Pancreas (tissue), 10 donors: ENCODE results near the gene AGK. TPM values are rescaled to one million over a fixed set of nuclear protein-coding genes. Genes with fewer than 3 reads are reported as not detected.

ENCODE experiments used
- ATAC-seq, 4 donors: fragments of 200-7000 bp; cut with Tn5 transposase; one replicate each; pipeline versions ENCODE4 v1.8.0 to v1.9.1; 2020; ENCODE audit warnings: mild to moderate bottlenecking in 4 of 4, moderate library complexity in 4 of 4
- DNase-seq, 6 donors: peaks; one replicate each; pipeline ENCODE4 v3.0.0-alpha.2; 2020
- FAIRE-seq: peaks from 2 replicates; lab custom pipeline; 2012; peaks lifted over from hg19 to GRCh38; lab: Jason Lieb, UNC
- H3K27ac ChIP-seq, 4 donors: fragments of 200-600 bp; sonication (generic); 1 replicate in 3 of 4; 2 replicates in 1 of 4; pipeline versions ENCODE4 v1.5.0 to v1.8.0; 2020
- H3K27me3 ChIP-seq, 4 donors: fragments of 200-600 bp; one replicate each; pipeline ENCODE4 v1.8.0; 2021
- H3K36me3 ChIP-seq, 3 donors: fragments of 200-600 bp; sonication (generic) in 1 of 3; one replicate each; pipeline versions ENCODE4 v1.5.0 to v1.8.0; 2020 to 2021
- H3K4me1 ChIP-seq, 3 donors: fragments of 200-600 bp; one replicate each; pipeline ENCODE4 v1.8.0; 2021
- H3K4me3 ChIP-seq, 4 donors: fragments of 200-600 bp; sonication (generic) in 2 of 4; one replicate each; pipeline versions ENCODE4 v1.5.0 to v1.8.0; 2020 to 2021
- H3K9me3 ChIP-seq, 4 donors: fragments of 200-600 bp; one replicate each; pipeline ENCODE4 v1.8.0; 2021
- CTCF ChIP-seq, 4 donors: fragments of 200-600 bp; sonication (generic) in 3 of 4; IDR thresholded peaks; one replicate each; pipeline versions ENCODE4 v1.5.0 to v1.8.0; 2021; ENCODE audit warnings: antibody characterized with exemption in 4 of 4
- WGBS, 2 donors: extraction: QIAGEN DNeasy Blood & Tissue Kit; methylation state at CpG; one replicate each; pipeline ENCODE4 v1.1.7; 2013; 5-methylcytosine and 5-hydroxymethylcytosine counted together
- intact Hi-C, 3 donors: fragments of 100-400 bp; cut with DNase I; formaldehyde crosslinking; loops; one replicate each; pipeline versions ENCODE4 v1.11.1 to v1.14.2; 2022
- polyA plus RNA-seq, 2 donors: library from polyadenylated mRNA; stranded (reverse); fragments of 200-250 nt; gene quantifications; one replicate each; pipeline ENCODE4 v1.2.3, GENCODE V29; 2013
- total RNA-seq, 6 donors: library from RNA; stranded (reverse); fragmentation: NEBNext Ultra II Directional in 4 of 6; extraction: Animal tissue kit (Norgen Biotek cat#: 25700) in 4 of 6; gene quantifications; one replicate each; pipeline versions ENCODE4 v1.2.1 to v1.2.4, GENCODE V29; 2021 to 2023
- donor health status: healthy with polysubstance abuse.
- donor health status: DM: no; HTN: no; CAD: no; lungs with moderate emphysema.
- donor health status: DM: no; HTN: no; CAD: no.
- donor health status: control.
- donor health status: control.
- donor health status: Bipolar disorder and iron deficiency.
- donor health status: DM: yes; HTN: yes; CAD: no.
- donor health status: DM: no; HTN: no; CAD: no.
- donor health status: DM: no; HTN: no; CAD: no.
- donor health status: DM: yes; HTN: yes; CAD: no.

The AGK gene
- total and polyA plus RNA-seq, 8 donors = 5.6 to 13.6 (median 10.0) TPM

GRCh38 chr7:141559961-141560360 is 8.8 kb downstream of the AGK start:
- intact Hi-C loops = no loop called here
- FAIRE-seq (no peak), DNase-seq (no peak), ATAC-seq (no peak)
- Histone ChIP-seq H3K4me1 (no peaks in the 10 kb centered on the region), H3K27me3 (no peaks in the 10 kb centered on the region), H3K9me3 (no peaks in the 10 kb centered on the region), H3K4me3 (no peak overlapping the region), H3K27ac (no peak overlapping the region), H3K36me3 (no peaks in the 10 kb centered on the region)
- WGBS, 2 donors = 78 to 83% methylated on average over 1 of the region's 1 CpG
- TF ChIP-seq CTCF (IDR thresholded peaks at IDR 0.05) = no peak

- Histone ChIP-seq H3K27me3 (no peaks in the 10 kb centered on the region), H3K4me3 (no peak overlapping the region), H3K27ac (no peak overlapping the region), H3K4me1 (no peaks in the 10 kb centered on the region), H3K36me3 (no peaks in the 10 kb centered on the region), H3K9me3 (no peaks in the 10 kb centered on the region)
- FAIRE-seq (no peak), DNase-seq (no peak), ATAC-seq (no peak)
- 94 to 96% methylated on average over 5 of the region's 5 CpGs for WGBS, 2 donors
- intact Hi-C loops = no loop called here
- TF ChIP-seq CTCF (IDR thresholded peaks at IDR 0.05) = no peak
Observed at GRCh38 chr7:141562036-141562435, 10.8 kb downstream of the AGK start.

- DNase-seq (no peak), FAIRE-seq (no peak), ATAC-seq (no peak)
- 95 to 99% methylated on average over 5 of the region's 5 CpGs for WGBS, 2 donors
- Histone ChIP-seq H3K27ac (no peak overlapping the region), H3K27me3 (no peaks in the 10 kb centered on the region), H3K4me1 (no peaks in the 10 kb centered on the region), H3K36me3 (no peaks in the 10 kb centered on the region), H3K4me3 (no peak overlapping the region), H3K9me3 (no peaks in the 10 kb centered on the region)
- intact Hi-C loops = no loop called here
- TF ChIP-seq CTCF (IDR thresholded peaks at IDR 0.05) = no peak
Observed at GRCh38 chr7:141562543-141562942, 11.3 kb downstream of the AGK start.

- no peak for TF ChIP-seq CTCF (IDR thresholded peaks at IDR 0.05)
Observed at GRCh38 chr7:141562972-141563371, 11.8 kb downstream of the AGK start.

GRCh38 chr7:141563956-141564623 is 12.9 kb downstream of the AGK start:
- no peak for TF ChIP-seq CTCF (IDR thresholded peaks at IDR 0.05)
- H3K4me1 ChIP-seq = no peaks in the 10 kb centered on the region
- no peak for FAIRE-seq
- no peaks in the 10 kb centered on the region for H3K36me3 ChIP-seq
- H3K4me3 ChIP-seq = no peak overlapping the region
- no peak for DNase-seq
- intact Hi-C loops = no loop called here
- H3K27ac ChIP-seq = no peak overlapping the region
- 93 to 98% methylated on average over 2 of the region's 2 CpGs for WGBS, 2 donors
- no peak for ATAC-seq
- no peaks in the 10 kb centered on the region for H3K27me3 ChIP-seq
- H3K9me3 ChIP-seq = no peaks in the 10 kb centered on the region

More at GRCh38 chr7:141562972-141563371, 11.8 kb downstream of the AGK start:
- H3K4me1 ChIP-seq = no peaks in the 10 kb centered on the region
- no peaks in the 10 kb centered on the region for H3K9me3 ChIP-seq
- ATAC-seq = no peak
- H3K27ac ChIP-seq = no peak overlapping the region
- 91 to 97% methylated on average over 2 of the region's 2 CpGs for WGBS, 2 donors
- no peaks in the 10 kb centered on the region for H3K27me3 ChIP-seq
- no peak overlapping the region for H3K4me3 ChIP-seq
- no peak for FAIRE-seq
- intact Hi-C loops = no loop called here
- DNase-seq = no peak
- H3K36me3 ChIP-seq = no peaks in the 10 kb centered on the region
